ENCODE results near the gene RASA4B.
"Not testable (repeated sequence)": the region's sequence is repeated elsewhere in the genome, so short reads cannot be mapped to it uniquely, and the experiment has no call there.

Gene RASA4B

DNA sequence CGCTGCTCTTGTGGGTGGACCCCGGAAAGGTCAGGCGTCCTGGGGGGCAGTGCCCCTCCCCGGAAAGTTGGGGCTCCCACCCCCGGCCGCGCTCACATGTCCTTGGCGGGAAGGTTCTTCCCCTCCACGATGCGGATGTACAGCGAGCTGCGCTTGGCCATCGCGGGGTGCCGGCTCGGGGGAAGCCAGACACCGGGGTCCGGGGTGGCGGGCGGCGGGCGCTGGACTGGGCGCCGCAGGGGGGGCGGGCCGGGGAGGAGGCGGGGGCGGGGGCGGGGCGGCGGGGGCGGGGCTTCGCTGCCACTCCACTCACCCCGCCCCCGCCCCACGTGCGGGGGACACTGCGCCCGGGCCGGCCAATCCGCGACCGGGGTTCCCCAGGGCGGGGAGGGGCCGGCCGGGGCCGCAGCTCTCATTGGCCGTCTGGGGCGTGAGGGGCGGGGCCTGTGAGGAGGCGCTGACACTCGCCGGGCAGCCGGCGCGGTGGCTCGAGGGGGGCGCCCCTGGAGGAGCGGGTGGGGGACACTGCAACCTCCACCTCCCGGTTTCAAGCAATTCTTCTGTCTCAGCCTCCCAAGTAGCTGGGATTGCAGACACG, at the start of gene RASA4B:
Gene RASA4B (minus strand): TSS at position 228 of the 598 bp plus-strand sequence. CDS start 67 bp downstream, at position 161.
- not testable (repeated sequence) for FAIRE-seq

DNA sequence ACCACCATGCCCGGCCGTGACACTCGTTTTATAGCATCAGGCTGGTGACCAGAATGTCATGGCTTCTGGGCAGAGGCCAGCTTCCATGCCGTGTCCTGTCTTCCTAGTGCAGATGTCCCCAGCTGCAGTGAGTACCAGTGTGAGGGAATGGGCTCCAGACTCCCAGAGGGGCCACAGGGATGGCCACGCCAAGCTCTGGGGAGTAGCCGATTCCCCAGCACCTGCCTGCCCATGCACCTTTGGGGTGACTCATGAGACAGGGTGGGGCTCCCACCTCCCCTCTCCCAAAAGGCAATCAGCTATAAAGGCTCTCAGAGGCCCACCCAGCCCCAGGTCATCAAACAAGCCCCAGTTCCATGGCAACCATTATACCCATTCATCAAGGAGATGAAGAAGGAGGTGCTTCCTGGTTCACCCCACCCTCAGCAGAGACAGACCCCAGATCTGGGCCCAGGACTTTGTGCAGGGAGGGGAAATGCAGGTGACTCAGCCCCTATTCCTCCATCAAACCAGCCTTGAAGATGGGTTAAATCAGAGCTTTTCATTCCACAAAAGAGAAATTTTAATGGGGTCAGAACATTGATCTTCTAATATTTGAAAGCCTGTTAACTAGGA, 33.3 kb upstream of the RASA4B start, which contains the start of gene SPDYE2:
Gene SPDYE2 (plus strand): TSS at position 419 of the 615 bp plus-strand sequence. CDS start 2,030 bp downstream, outside the sequence.
- FAIRE-seq, result not testable (repeated sequence)

DNA sequence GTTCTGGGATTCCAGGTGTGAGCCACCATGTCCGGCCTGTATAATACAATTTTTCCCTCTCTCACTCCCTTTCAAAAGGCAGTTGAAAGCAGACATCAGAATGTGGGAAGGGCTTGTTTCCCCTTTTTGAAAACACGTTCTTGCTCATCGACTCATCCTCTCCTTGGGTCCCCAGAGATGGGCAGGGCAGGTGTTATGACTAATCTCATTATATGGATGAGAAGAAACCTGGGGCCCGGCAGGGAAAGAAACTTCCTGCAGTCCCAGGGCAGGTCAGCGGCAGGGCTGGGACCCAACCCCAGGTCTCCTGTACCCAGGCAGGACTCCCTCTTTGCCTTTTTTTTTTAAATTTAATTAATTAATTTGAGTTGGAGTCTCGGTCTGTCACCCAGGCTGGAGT, 28.8 kb upstream of the RASA4B start:
- FAIRE-seq, result not testable (repeated sequence)

DNA sequence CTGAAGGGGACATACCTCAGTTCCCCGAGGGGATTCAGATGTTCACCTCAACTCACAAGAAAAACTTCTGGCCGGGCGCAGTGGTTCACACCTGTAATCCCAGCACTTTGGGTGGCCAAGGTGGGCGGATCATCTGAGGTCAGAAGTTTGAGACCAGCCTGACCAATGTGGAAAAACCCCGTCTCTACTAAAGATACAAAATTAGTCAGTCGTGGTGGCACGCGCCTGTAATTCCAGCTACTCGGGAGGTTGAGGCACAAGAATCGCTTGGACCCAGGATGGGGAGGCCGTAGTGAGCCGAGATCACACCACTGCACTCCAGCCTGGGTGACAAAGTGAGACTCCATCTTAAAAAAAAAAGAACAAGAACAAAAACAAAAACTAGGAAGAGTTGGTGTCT, 27.7 kb upstream of the RASA4B start:
- not testable (repeated sequence) for FAIRE-seq

DNA sequence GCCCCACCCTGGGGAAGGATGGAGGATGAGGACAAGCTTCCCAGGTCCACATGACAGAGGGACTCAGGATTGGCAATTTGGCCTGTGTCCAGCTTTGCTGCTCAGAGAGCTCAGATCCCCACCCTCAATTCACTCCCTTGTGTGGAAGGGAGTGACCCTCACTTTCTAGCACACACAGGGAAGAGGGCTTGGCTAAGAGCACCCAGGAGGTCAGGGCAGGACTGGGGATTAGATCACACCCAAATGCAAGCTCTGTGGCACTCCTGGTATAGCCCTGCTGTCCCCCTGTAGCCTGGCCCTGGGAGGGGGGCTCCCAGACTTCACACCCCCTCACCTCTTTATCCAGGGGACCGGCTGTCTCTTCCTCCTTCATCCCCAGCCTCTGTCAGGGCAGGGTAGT, 26.8 kb upstream of the RASA4B start:
- FAIRE-seq, result not testable (repeated sequence)

DNA sequence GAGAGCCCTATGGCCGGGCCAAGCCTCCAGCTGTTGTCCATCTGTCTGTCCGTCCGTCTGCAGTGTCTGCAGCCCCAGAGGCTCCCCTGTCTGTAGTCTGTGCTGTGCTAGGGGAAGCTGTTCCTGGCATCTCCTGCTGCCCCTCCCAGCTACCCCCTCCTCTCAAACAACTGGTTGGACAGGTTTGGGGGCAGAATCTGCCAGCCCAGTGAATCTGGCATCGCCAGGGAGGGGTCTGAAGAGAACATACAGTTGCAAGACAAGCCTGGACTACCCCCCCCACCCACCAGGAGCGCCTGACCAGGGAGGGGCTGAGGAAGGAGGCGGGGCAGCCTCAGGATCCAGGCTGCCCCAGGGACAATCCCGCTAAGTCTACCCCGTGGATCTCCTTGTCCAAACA, 26.0 kb upstream of the RASA4B start, which contains the start of gene UPK3BL2:
Gene UPK3BL2 (minus strand): TSS at position 101 of the 400 bp plus-strand sequence. CDS start 60 bp downstream, at position 41.
- not testable (repeated sequence) for FAIRE-seq

DNA sequence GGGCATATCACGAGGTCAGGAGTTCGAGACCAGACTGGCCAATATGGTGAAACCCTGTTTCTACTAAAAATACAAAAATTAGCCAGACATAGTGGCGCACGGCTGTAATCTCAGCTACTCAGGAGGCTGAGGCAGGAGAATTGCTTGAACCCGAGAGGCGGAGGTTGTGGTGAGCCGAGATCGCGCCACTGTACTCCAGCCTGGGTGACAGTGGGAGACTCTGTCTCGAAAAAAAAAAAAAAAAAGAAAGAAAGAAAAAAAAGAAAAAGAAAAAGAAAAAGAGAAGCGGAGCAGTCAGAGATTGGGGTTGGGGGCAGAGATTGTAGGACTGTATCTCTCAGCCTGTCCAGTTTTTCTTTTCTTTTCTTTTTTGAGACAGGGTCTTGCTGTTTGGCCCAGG, 25.2 kb upstream of the RASA4B start:
- not testable (repeated sequence) for FAIRE-seq

DNA sequence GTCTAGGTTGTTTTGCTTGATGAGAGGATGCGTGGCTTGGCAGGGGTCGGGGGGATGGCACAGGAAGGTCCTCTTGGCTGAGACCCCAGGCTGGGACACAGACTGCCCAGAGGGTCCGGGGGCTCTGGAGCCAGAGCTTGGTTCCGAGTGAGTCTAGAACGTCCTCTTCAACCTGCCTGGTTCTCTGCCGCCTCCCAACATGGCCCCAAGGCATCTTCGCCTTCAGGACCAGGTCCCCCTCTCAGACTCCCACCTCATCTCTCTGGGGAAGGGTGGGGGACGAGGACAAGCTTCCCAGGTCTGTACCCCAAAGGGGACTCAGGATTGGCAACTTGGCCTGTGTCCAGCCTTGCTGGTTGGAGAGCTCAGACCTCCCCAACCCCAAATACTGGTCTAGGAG, 24.5 kb upstream of the RASA4B start:
- not testable (repeated sequence) for FAIRE-seq

DNA sequence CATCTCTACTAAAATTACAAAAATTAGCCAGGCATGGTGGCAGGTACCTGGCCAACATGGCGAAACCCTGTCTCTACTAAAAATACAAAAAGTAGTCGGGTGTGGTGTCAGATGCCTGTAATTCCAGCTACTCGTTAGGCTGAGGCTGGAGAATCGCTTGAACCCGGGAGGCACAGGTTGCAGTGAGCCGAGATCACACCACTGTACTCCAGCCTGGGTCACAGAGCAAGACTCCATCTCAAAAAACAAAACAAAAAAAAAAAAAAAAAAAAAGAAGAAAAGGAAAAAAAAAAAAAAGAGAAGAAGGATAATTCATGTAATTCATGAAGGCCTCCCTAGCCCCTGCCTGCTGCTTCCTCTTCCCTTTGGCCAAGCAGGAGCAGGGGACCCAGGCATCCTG, 23.0 kb upstream of the RASA4B start:
- FAIRE-seq, result not testable (repeated sequence)

DNA sequence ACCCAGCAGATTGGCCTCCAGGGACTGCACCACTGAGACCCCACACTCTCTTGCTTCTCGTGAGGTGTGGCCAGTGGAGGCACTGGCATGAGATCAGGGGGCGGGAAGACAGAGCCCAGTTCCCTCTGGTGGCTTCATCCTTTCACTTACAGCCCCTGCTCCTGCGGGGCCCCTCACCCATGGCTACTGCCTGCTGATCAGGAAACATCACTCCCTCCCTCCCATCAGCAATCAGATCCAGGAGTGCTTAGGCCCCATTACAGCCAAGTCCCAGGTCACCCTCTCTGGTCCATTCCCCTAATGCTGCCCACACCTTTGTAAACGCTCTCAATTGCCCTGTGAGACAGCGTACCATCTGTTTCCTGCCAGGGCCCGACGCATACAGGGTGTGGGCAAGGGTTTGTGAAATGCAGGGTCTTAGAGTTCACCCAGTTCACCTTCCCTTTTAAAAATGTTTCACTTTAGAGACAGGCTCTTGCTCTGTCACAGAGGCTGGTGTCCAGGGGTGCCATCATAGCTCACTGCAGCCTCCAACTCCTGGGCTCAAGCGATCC, 17.6 kb upstream of the RASA4B start:
- not testable (repeated sequence) for FAIRE-seq

DNA sequence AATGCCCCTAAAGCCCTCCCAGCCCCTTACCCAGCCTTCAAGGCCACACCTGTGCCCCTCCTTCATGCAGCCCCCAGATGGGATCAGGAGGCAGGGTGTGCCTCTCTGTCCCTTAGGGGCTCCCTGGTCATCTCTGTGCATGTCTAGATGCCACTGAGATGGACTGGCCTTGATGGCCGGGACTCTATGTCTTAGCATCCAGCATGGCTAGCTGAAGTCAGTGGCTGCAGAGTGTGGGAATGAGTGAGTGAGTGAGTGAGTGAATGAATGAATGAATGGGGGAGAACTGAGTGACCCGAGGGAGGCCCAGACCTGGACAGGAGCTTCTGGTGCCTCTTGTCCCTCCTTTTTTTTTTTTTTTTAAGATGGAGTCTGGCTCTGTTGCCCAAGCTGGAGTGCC, 14.6 kb upstream of the RASA4B start:
- not testable (repeated sequence) for FAIRE-seq

DNA sequence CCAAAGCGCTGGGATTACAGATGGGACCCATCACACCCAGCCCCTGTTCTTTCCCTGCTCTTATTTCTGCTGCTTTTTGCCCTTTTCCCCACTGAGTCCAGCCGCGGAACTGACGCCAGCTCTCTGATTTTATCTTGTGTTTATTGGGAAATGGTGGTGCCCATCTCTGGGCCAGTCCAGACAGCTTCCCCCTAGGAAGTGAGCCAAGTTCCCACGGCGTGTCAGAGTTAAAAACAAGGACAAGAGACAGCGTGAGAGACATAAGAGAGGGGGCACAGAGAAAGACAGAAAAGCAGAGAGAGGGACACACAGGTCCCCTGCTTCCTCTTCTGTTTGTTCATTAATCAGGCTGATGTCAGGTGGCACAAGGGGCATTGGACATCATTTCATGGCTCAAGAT, 14.0 kb upstream of the RASA4B start:
- FAIRE-seq, result not testable (repeated sequence)

DNA sequence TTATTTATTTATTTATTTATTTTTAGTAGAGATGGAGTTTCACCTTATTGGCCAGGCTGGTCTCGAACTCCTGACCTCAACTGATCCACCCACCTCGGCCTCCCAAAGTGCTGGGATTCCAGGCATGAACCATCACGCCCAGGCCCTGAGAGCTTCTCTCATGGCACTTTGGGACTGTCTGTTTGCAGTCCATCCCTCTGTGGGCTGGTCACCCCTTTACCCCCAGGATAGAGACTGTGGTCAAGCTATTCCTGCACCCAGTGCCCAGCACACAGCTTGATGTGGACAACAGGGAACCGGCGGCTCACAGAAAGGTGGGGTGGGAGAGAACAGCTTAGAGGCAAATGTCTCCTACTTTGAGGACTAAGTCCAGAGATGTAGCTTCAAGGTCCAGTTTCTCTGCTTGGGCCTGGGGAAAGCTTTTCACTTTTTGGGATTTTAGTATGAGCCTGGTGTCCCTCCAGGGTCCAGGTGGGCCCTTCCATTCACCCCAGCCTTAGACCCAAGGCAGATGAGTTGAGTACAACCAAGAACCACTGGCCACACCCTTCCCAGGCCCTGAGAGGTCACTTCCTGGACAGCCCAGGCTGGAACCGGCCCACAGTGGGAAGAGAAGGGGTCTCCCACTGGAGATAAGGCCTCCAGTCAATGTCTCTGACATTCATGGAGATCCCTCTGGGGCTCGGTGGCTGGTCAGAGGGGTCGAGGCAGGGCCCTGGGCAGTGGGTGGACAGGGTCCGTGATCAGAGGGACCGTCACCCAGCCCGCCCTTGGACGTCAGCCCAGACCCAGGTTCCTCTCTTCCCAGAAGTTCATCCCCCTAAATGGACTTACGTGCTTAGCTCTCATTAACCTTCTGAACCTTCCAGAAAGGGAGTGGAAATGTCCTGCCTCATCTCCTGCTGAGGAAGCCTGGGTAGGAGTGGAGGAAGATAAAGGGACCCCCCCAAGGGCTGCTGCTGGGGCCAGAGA, 10.5 kb upstream of the RASA4B start:
- FAIRE-seq, result not testable (repeated sequence)

DNA sequence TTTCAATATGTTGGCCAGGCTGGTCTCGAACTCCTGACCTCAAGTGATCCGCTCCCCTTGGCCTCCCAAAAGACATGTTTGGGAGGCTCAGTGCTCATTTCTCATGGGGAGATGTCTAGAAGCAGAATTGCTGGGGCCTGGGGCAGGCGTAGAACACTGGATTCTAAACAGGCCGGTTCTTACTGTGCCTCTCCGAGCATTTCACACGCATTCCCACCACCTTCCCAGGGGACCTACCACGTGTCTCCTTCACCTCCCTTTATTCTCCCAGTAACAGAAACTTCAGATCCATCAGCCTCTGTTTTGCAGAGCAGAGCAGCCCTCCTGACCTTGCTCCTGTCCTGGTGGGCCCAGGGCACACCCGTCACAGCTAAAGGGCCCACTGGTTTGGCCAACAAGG, 9.6 kb upstream of the RASA4B start:
- FAIRE-seq, result not testable (repeated sequence)

DNA sequence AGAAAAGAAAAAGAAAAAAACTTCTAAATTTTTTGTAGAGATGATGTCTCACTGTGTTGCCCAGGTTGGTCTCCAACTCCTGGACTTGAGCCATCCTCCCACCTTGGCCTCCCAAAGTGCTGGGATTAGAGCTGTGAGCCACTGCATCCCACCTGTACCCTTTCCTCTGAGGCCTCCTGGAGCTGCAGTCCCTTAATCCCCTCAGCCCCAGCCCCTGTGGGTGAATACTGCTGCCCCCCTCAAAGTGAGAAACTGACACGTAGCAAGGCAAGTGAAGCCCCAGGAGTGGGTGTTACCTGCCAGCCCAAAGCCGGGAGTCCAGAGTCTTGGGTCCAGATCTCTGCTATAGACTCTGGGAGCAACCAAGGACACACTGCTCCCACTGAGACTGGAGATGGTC, 7.2 kb upstream of the RASA4B start:
- FAIRE-seq, result not testable (repeated sequence)

DNA sequence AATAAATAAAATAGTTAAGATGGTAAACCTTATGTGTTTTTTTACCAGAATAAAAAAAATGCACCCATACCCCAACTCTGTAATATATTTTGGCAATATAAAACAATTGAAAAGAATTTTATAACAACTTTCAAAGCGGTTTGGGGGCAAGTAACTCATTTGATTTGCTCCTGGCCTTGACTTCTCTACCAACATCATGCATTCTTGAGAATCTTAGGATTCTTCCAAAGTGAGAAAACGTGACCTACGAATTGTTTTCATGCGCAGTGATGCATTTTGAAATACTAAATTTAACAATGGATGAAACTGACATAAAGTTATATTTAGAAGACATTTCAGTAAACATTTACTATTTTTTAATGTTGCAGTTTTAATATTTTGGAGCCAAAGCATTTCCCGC, 3.2 kb upstream of the RASA4B start:
- not testable (repeated sequence) for FAIRE-seq

DNA sequence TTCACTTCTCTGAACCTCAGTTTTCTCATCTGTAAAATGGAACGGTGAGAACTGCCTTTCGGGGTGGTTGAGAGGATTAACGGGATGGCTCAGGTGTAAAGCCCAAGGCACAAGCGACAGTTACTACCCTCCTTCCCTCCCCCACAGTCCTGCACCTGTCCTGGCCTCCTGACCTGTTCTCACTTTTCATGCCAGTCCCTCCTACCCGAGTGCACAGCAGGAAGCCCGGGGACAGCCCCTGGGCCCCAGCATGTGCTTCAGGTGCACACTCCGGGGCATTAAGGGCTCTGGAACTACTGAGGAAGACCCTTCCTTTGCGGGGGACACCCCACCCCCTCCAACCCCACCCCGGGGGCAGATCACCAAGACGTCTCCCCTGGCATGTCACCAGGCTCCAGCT, 626 bp downstream of the RASA4B start:
- not testable (repeated sequence) for FAIRE-seq

DNA sequence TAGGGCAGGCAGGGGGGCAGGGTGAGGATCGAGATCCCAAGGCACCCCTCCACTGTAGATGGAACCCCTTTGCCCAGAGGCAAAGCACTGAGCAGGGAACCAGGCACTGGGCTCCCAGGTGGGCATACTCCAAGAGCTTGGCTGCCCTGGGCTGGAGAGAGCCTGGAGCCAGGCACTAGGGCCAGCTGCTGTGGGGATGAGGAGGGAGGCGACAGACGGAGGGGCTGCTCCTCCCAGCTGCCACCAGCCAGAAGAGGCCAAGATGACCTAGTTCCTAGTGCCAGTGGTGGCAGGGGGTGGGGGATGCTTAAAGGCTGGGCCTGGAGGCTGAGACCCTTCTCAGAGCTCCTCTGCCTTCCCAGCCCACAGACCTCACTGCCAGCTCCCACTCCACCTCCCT, 1.7 kb downstream of the RASA4B start:
- not testable (repeated sequence) for FAIRE-seq

DNA sequence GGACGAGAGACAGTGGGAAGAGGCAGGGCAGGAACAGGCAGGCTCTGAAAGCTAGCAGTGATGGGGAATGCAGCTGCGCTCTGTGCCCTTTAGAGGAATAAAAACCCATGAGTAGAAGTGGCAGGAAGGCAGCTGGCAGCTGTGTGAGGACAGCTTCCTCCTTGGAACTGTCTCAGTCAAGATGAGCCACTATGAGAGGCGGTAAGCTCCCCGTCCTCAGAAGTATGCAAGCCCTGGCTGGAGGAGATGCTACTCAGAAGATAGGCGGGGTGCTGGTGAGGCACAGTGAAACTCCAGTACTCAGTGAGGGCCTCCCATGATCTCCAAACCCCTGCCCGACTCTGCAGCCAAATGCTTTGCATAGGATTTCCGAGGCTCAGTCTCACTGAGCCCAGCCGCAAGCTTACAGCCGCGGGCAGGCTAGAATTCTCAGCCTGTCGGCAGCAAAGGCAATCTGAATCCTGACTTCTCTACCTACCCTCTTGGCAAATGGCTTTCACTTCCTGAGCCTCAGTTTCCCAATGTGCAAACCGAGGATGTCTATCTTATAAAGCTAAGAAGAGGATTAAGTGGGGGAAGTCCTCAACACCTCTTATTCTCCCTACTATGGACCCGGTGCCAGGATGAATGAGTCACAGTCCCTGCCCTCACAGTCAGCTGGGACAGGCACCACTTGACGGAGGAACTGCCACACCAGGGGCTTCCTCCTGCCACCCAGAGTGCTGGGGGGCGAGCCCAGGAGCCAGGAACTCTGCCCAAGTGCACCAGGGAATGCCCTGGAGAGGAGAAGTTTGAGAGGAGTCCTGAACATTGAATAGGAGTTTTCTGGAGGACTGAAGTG, 2.5 kb downstream of the RASA4B start:
- FAIRE-seq, result not testable (repeated sequence)

DNA sequence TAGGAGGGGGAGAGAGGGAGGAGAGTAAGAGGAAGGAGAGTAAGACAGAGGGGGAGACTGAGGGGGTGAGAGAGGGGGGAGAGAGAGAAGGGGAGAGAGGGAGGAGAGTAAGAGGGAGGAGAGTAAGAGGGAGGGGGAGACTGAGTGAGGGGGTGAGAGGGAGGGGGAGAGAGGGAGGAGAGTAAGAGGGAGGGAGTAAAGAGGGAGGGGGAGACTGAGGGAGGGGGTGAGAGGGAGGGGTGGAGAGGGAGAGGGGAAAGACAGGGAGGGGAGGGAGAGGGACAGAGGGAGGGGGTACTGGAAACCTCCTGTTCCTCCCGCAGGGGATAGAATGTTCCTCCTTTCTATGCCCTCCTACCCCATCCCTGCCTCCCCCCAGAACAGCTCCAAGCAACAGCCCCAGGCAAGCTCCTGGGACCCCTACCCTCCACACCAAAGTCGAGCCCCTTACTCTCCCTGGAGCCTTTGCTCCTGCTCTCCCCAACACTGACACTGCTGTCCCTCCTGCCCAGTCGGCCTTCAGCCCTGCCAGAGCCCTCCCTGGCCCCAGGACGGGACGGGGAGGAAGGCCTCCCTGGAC, 4.8 kb downstream of the RASA4B start:
- FAIRE-seq, result not testable (repeated sequence)

DNA sequence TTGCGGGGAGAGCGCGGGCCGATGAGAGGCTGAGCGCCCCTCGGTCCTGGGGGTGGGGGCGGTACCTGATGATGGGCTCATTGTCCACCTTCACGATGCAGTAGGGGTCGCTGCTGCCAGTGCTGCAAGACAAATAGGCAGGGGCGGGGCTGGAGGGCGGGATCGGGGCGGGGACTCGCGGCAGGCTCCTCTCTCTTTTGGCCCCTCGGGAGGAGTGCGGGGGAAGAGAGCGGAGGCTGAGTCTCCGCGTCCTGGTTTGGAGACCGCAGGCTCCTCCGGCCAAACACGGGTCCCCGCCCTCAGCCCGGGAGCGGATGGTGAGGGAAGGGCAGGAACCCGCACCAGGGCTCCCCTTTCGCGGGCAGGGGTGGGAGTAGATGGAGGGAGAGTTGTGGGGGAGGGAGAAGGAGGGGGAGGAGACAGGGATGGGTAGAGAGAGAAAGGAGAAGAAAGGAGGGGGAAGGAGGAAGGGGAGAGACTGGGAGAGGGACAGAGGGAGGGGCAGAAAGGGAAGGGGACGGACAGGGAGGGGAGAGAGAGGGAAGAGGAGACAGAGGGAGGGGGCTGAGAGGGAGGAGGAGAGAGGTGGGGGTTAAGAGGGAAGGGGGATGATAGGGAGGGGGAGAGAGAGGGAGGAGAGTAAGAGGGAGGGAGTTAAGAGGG, 5.6 kb downstream of the RASA4B start:
- not testable (repeated sequence) for FAIRE-seq

Measured in G401.6 (cell line).